ENCODE measurements around the gene MSRB2.

MSRB2 gene

GRCh38 chr10:23081891-23082290 lies 13.5 kb upstream of the MSRB2 start:
- TF ChIP-seq ARNTL (CRISPR knock-in tag; IDR thresholded peaks at IDR 0.05; ENCODE audit: borderline replicate concordance, low read depth), result no peak
- no peak for TF ChIP-seq ZFP3 (CRISPR knock-in tag; IDR thresholded peaks at IDR 0.05)
- no peak for TF ChIP-seq GLIS3 (CRISPR knock-in tag; IDR thresholded peaks at IDR 0.05)
- TF ChIP-seq RARB (CRISPR knock-in tag; IDR thresholded peaks at IDR 0.05), result no peak
- TF ChIP-seq BACH2 (CRISPR knock-in tag; IDR thresholded peaks at IDR 0.05; ENCODE audit: borderline replicate concordance), result no peak
- no peak for TF ChIP-seq SNAI2 (CRISPR knock-in tag; IDR thresholded peaks at IDR 0.05)
- TF ChIP-seq ESRRG (CRISPR knock-in tag; IDR thresholded peaks at IDR 0.05), result no peak
- no peak for TF ChIP-seq ISL1 (CRISPR knock-in tag; IDR thresholded peaks at IDR 0.05)
- no peak for TF ChIP-seq ZNF70 (CRISPR knock-in tag; IDR thresholded peaks at IDR 0.05)
- TF ChIP-seq PATZ1 (CRISPR knock-in tag; IDR thresholded peaks at IDR 0.05; ENCODE audit: borderline replicate concordance), result no peak
- TF ChIP-seq, protein P1, sequence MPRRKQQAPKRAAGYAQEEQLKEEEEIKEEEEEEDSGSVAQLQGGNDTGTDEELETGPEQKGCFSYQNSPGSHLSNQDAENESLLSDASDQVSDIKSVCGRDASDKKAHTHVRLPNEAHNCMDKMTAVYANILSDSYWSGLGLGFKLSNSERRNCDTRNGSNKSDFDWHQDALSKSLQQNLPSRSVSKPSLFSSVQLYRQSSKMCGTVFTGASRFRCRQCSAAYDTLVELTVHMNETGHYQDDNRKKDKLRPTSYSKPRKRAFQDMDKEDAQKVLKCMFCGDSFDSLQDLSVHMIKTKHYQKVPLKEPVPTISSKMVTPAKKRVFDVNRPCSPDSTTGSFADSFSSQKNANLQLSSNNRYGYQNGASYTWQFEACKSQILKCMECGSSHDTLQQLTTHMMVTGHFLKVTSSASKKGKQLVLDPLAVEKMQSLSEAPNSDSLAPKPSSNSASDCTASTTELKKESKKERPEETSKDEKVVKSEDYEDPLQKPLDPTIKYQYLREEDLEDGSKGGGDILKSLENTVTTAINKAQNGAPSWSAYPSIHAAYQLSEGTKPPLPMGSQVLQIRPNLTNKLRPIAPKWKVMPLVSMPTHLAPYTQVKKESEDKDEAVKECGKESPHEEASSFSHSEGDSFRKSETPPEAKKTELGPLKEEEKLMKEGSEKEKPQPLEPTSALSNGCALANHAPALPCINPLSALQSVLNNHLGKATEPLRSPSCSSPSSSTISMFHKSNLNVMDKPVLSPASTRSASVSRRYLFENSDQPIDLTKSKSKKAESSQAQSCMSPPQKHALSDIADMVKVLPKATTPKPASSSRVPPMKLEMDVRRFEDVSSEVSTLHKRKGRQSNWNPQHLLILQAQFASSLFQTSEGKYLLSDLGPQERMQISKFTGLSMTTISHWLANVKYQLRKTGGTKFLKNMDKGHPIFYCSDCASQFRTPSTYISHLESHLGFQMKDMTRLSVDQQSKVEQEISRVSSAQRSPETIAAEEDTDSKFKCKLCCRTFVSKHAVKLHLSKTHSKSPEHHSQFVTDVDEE (CRISPR knock-in tag; IDR thresholded peaks at IDR 0.05), result no peak
- no peak for TF ChIP-seq OSR1 (CRISPR knock-in tag; IDR thresholded peaks at IDR 0.05)
- TF ChIP-seq TCF4 (CRISPR knock-in tag; IDR thresholded peaks at IDR 0.05; ENCODE audit: borderline replicate concordance), result no peak
- no peak for TF ChIP-seq ZNF8 (CRISPR knock-in tag; IDR thresholded peaks at IDR 0.05)
- TF ChIP-seq ZC3H10 (CRISPR knock-in tag; IDR thresholded peaks at IDR 0.05), result no peak
- ATAC-seq, result peak; percentile 64

GRCh38 chr10:23088609-23089008 lies 6.8 kb upstream of the MSRB2 start:
- no peak for ATAC-seq
- TF ChIP-seq ESRRG (CRISPR knock-in tag; IDR thresholded peaks at IDR 0.05) (no peak), ZNF70 (CRISPR knock-in tag; IDR thresholded peaks at IDR 0.05) (no peak), PPARA (CRISPR knock-in tag; IDR thresholded peaks at IDR 0.05; ENCODE audit: borderline replicate concordance) (no peak), ISL1 (CRISPR knock-in tag; IDR thresholded peaks at IDR 0.05) (0 out of 2 replicates have a peak, but pooled peaks have one; percentile 59), SNAI2 (CRISPR knock-in tag; IDR thresholded peaks at IDR 0.05) (no peak), ZNF565 (CRISPR knock-in tag; conservative IDR thresholded peaks at IDR 0.05; ENCODE audit: low read depth) (no peak), BACH2 (CRISPR knock-in tag; IDR thresholded peaks at IDR 0.05; ENCODE audit: borderline replicate concordance) (no peak)
- TF ChIP-seq, protein P1 (CRISPR knock-in tag; IDR thresholded peaks at IDR 0.05), result no peak
- TF ChIP-seq, protein P2, sequence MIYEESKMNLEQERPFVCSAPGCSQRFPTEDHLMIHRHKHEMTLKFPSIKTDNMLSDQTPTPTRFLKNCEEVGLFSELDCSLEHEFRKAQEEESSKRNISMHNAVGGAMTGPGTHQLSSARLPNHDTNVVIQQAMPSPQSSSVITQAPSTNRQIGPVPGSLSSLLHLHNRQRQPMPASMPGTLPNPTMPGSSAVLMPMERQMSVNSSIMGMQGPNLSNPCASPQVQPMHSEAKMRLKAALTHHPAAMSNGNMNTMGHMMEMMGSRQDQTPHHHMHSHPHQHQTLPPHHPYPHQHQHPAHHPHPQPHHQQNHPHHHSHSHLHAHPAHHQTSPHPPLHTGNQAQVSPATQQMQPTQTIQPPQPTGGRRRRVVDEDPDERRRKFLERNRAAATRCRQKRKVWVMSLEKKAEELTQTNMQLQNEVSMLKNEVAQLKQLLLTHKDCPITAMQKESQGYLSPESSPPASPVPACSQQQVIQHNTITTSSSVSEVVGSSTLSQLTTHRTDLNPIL (CRISPR knock-in tag; IDR thresholded peaks at IDR 0.05; ENCODE audit: low read depth), result no peak

DNA sequence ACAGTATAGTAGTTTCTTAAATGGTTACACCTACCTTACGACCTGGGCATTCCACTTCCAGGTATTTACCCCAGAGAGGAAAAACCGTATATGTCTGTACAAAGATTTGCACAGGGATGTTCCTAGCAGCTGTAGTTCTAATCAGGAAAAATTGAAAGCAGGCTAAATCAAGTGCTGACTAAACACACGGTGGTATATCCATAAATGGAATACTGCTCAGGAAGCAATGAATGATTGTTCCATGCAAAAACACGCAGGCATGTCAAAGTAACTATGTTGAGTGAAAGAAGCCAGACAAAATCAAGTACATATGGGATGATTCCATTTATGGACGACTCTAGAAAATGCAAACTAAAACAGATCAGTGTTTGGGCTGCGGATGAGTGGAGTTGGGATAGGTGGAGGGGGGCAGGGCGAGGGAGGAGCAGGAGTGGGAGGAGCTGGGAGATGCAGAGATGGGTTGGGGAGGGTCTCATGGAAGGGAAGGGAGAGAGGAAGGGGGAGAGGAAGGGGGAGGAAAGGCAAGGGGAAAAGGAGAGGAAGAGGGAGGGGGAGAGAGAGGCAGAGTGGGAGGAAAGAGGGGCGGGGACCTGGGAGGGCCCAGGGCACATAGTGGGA lies 484 bp upstream of the MSRB2 start:
- no peak for TF ChIP-seq CSDC2 (CRISPR knock-in tag; IDR thresholded peaks at IDR 0.05)
- TF ChIP-seq ZNF8 (CRISPR knock-in tag; IDR thresholded peaks at IDR 0.05), result peak; percentile 96

More for the DNA sequence above, 484 bp upstream of the MSRB2 start:
- ATAC-seq, result peak; percentile 26

Measured in SK-N-SH treated with all-trans-retinoic acid at 6 μM for 48 hours (cell line).